ENCODE data around the gene UCK1.

UCK1 gene

GRCh38 chr9:131530920-131531832 is at the start of gene UCK1:
Gene UCK1, minus strand, starts transcription at chr9:131531263. Its CDS starts 89 bp downstream, at chr9:131531174.
- Histone ChIP-seq H3K4me3 (ENCODE audit: low read length) (peak within 1 kb of the TSS; percentile 67), H3K9me3 (ENCODE audit: control insufficient read depth, low read length) (no peaks in the 10 kb centered on the region), H3K9ac (ENCODE audit: low read length) (peak within 1 kb of the TSS; percentile 81), H3K27me3 (ENCODE audit: control insufficient read depth, insufficient read depth, low read length) (no peaks in the 10 kb centered on the region), H3K36me3 (ENCODE audit: control insufficient read depth, insufficient read depth, low read length) (peaks cover 12% of the 10 kb centered on the region), H3K4me1 (ENCODE audit: control insufficient read depth, insufficient read depth, low read length) (peaks cover 11% of the 10 kb centered on the region)

- Histone ChIP-seq H3K4me1 (ENCODE audit: control insufficient read depth, insufficient read depth, low read length) (no peaks in the 10 kb centered on the region), H3K9me3 (ENCODE audit: control insufficient read depth, low read length) (no peaks in the 10 kb centered on the region), H3K36me3 (ENCODE audit: control insufficient read depth, insufficient read depth, low read length) (peaks cover 16% of the 10 kb centered on the region), H3K27me3 (ENCODE audit: control insufficient read depth, insufficient read depth, low read length) (no peaks in the 10 kb centered on the region), H3K4me3 (ENCODE audit: low read length) (no peak overlapping the region), H3K9ac (ENCODE audit: low read length) (no peak overlapping the region)
Measured at GRCh38 chr9:131580358-131580757, 49.3 kb upstream of the UCK1 start.

DNA sequence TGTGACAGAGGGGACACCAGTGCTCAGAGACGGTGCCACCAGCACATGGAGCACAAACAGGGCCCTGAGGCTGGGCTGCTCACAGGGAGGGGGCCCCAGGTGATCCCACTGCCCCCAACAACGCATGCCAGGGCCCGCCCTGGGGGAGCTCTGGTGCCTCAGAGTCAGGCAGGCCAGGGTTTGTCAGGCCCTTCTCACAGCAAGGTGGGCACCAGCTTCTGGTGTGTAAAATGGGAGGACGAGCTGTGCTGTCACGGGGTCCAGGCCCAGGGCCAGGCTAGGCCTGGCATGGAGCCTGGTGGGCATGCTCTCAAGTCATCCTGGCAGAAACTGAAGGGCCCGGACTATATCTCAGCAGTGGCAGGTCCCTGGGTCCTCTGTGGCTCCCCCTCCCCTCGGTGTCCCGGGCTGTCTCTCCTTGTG is 48.7 kb upstream of the UCK1 start:
- Histone ChIP-seq H3K36me3 (ENCODE audit: control insufficient read depth, insufficient read depth, low read length) (peaks cover 16% of the 10 kb centered on the region), H3K4me1 (ENCODE audit: control insufficient read depth, insufficient read depth, low read length) (no peaks in the 10 kb centered on the region), H3K9me3 (ENCODE audit: control insufficient read depth, low read length) (no peaks in the 10 kb centered on the region), H3K27me3 (ENCODE audit: control insufficient read depth, insufficient read depth, low read length) (no peaks in the 10 kb centered on the region), H3K4me3 (ENCODE audit: low read length) (no peak overlapping the region), H3K9ac (ENCODE audit: low read length) (no peak overlapping the region)

DNA sequence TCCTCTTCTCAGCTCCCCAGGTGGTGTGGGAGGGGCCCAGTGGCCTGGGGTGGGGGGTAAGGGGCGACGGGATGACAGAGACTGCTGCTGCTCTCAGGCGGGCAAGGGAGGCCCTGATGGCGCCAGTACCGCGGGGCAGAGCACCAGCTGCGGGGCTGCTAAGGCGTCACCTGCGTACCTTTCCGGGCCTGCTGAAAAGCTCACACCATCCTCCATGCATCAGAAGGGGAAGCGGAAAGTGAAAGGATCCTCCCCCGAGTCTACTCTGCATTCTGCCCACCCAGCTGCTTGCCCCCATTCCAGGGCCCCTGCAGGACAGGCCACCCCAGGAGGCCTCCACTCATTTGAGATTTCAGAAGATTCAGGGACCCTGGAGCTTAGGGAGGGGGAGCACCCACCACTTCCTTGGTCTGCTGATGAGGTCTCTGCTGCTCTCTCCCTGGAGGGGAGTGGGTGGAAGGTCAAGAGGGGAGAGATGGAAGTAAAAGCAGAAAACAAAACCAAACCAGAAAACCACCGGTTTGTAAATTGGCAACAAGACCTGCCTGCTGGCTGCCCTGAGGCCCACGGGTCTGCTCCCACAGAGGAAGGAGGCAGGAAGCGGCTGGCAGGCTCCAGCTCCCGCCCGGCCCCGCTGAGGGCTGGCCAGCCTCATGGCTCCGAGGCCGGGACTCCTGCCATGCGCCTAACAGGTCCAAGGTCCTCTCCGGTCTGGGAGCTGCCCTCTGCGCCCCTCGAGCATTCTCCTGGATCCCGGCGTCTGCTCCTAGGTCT is 47.9 kb upstream of the UCK1 start:
- Histone ChIP-seq H3K27me3 (ENCODE audit: control insufficient read depth, insufficient read depth, low read length) (no peaks in the 10 kb centered on the region), H3K36me3 (ENCODE audit: control insufficient read depth, insufficient read depth, low read length) (peaks cover 16% of the 10 kb centered on the region), H3K9me3 (ENCODE audit: control insufficient read depth, low read length) (no peaks in the 10 kb centered on the region), H3K4me1 (ENCODE audit: control insufficient read depth, insufficient read depth, low read length) (no peaks in the 10 kb centered on the region), H3K4me3 (ENCODE audit: low read length) (no peak overlapping the region), H3K9ac (ENCODE audit: low read length) (no peak overlapping the region)

DNA sequence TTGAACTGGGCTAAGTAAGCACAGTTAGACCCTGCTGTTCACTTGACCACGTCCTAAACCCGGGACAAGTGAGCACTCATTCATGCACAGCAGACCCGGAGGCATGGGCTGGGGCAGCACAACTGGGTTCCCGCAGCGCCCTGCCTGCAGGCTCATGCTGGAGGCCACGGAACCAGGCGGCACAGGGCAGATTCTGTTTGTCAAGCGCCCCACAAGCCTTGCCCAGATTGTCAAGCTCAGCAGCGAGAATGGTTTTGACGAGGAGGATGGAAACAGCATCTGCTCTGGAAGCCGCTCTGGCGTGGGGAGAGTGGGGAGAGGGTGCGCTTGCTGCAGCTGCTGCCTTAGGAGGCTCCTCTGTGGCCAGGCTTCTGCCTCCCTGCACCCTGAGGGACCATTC is 47.0 kb upstream of the UCK1 start:
- Histone ChIP-seq H3K27me3 (ENCODE audit: control insufficient read depth, insufficient read depth, low read length) (no peaks in the 10 kb centered on the region), H3K4me1 (ENCODE audit: control insufficient read depth, insufficient read depth, low read length) (no peaks in the 10 kb centered on the region), H3K9me3 (ENCODE audit: control insufficient read depth, low read length) (no peaks in the 10 kb centered on the region), H3K9ac (ENCODE audit: low read length) (no peak overlapping the region), H3K4me3 (ENCODE audit: low read length) (no peak overlapping the region), H3K36me3 (ENCODE audit: control insufficient read depth, insufficient read depth, low read length) (peaks cover 16% of the 10 kb centered on the region)

DNA sequence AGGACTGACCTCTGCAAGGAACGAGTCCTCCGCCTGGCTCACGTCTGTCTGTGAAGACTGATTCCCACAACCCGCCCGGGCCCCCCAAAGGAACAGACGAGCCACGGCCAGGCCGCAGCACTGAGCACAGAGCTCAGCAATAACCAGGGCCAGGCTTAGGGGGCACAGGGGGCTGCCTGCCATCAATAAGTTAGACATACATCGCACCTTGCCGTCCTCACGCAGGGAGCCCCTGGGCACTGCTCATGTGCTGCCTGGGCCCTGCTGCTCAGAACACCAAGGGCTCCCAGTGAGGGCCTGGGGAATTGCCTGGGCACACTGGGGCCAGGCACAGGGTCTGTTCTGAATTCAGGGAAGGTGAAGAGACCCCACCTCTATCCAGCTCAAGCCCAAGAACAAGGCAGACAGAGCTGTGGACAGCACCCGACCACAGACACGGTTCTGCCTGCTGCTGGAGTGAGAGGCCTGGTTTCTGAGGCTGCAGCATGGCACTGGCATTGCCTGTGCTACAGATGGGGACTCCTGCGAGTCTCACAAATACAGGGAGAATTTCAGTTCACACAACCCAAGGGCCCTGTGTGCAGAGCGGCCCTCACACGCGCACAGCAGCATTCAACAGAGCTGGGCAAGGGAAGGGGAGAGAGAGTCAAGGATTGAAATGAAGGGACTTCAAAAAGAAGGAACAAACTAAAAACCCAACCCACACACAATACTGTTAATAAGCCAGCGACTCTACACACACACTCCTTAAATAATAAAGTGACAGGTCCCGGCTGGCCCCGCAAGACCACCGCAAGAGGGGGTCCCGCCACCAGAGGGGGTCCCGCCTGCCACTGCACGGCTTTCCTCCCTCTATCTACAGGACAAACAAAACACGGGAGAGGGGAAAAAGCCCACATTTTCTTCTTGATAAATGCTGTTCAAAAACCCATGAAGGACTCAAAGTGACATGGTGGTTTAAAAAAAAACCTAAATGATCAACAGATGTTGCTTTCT is 46.2 kb upstream of the UCK1 start:
- peaks cover 11% of the 10 kb centered on the region for H3K36me3 ChIP-seq (ENCODE audit: control insufficient read depth, insufficient read depth, low read length)
- no peak overlapping the region for H3K9ac ChIP-seq (ENCODE audit: low read length)
- H3K27me3 ChIP-seq (ENCODE audit: control insufficient read depth, insufficient read depth, low read length) = no peaks in the 10 kb centered on the region
- H3K9me3 ChIP-seq (ENCODE audit: control insufficient read depth, low read length) = no peaks in the 10 kb centered on the region
- no peaks in the 10 kb centered on the region for H3K4me1 ChIP-seq (ENCODE audit: control insufficient read depth, insufficient read depth, low read length)
- no peak overlapping the region for H3K4me3 ChIP-seq (ENCODE audit: low read length)

- no peaks in the 10 kb centered on the region for H3K4me1 ChIP-seq (ENCODE audit: control insufficient read depth, insufficient read depth, low read length)
- no peaks in the 10 kb centered on the region for H3K27me3 ChIP-seq (ENCODE audit: control insufficient read depth, insufficient read depth, low read length)
- H3K4me3 ChIP-seq (ENCODE audit: low read length) = no peak overlapping the region
- H3K9me3 ChIP-seq (ENCODE audit: control insufficient read depth, low read length) = no peaks in the 10 kb centered on the region
- peaks cover 11% of the 10 kb centered on the region for H3K36me3 ChIP-seq (ENCODE audit: control insufficient read depth, insufficient read depth, low read length)
- no peak overlapping the region for H3K9ac ChIP-seq (ENCODE audit: low read length)
Measured at GRCh38 chr9:131575946-131576853, 45.1 kb upstream of the UCK1 start.

- H3K27me3 ChIP-seq (ENCODE audit: control insufficient read depth, insufficient read depth, low read length) = no peaks in the 10 kb centered on the region
- no peaks in the 10 kb centered on the region for H3K4me1 ChIP-seq (ENCODE audit: control insufficient read depth, insufficient read depth, low read length)
- H3K9ac ChIP-seq (ENCODE audit: low read length) = no peak overlapping the region
- no peak overlapping the region for H3K4me3 ChIP-seq (ENCODE audit: low read length)
- H3K36me3 ChIP-seq (ENCODE audit: control insufficient read depth, insufficient read depth, low read length) = peaks cover 10% of the 10 kb centered on the region
- H3K9me3 ChIP-seq (ENCODE audit: control insufficient read depth, low read length) = no peaks in the 10 kb centered on the region
Measured at GRCh38 chr9:131574730-131575640, 43.9 kb upstream of the UCK1 start.

DNA sequence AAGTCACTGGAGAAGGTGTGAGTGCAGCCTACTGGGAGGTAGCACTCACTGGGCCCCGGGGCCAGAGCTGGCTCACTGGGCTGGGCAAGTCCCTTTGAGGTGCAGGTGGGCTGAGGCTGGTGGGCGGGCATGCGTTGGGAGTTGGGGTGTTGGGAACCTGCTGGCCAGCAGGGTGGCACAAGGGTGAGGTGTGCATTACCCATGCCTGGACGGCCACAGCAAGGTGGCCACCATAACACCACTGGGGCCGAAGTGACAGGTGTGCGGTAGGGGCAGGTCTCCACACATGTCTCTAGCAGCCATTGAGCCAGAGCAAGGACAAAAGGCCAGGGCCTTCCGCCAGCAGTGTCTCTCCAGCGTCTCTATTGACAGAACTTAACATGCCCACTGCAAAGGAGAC is 36.8 kb upstream of the UCK1 start:
- Histone ChIP-seq H3K27me3 (ENCODE audit: control insufficient read depth, insufficient read depth, low read length) (no peaks in the 10 kb centered on the region), H3K4me1 (ENCODE audit: control insufficient read depth, insufficient read depth, low read length) (no peaks in the 10 kb centered on the region), H3K9ac (ENCODE audit: low read length) (no peak overlapping the region), H3K4me3 (ENCODE audit: low read length) (no peak overlapping the region), H3K9me3 (ENCODE audit: control insufficient read depth, low read length) (no peaks in the 10 kb centered on the region), H3K36me3 (ENCODE audit: control insufficient read depth, insufficient read depth, low read length) (no peaks in the 10 kb centered on the region)

- H3K9me3 ChIP-seq (ENCODE audit: control insufficient read depth, low read length) = no peaks in the 10 kb centered on the region
Measured at GRCh38 chr9:131566158-131566557, 35.1 kb upstream of the UCK1 start.

More at GRCh38 chr9:131566158-131566557, 35.1 kb upstream of the UCK1 start:
- H3K4me1 ChIP-seq (ENCODE audit: control insufficient read depth, insufficient read depth, low read length) = no peaks in the 10 kb centered on the region
- H3K27me3 ChIP-seq (ENCODE audit: control insufficient read depth, insufficient read depth, low read length) = no peaks in the 10 kb centered on the region
- no peak overlapping the region for H3K4me3 ChIP-seq (ENCODE audit: low read length)
- no peaks in the 10 kb centered on the region for H3K36me3 ChIP-seq (ENCODE audit: control insufficient read depth, insufficient read depth, low read length)
- no peak overlapping the region for H3K9ac ChIP-seq (ENCODE audit: low read length)
